KOPT-K1 (cell line): ENCODE data around the gene FAM204A.
A peak's percentile ranks its signal among the peaks of the same experiment; 100 is the strongest.

ENCODE experiments used
- H3K27ac ChIP-seq: fragments of 200-600 bp; sonication (generic); 2 replicates; pipeline ENCODE4 v1.5.1; 2016; ENCODE audit warnings: antibody characterized with exemption, mild to moderate bottlenecking, low read depth, low read length; ENCODE audit not compliant: poor library complexity, severe bottlenecking
- H3K36me3 ChIP-seq: fragments of 200-600 bp; sonication (generic); 2 replicates; pipeline ENCODE4 v1.5.1; 2017; ENCODE audit warnings: antibody characterized with exemption, mild to moderate bottlenecking, low read length, moderate library complexity; ENCODE audit not compliant: insufficient read depth
- H3K9me3 ChIP-seq: fragments of 200-600 bp; sonication (generic); 2 replicates; pipeline ENCODE4 v1.5.1; 2017; ENCODE audit warnings: antibody characterized with exemption, low read length, mild to moderate bottlenecking; ENCODE audit not compliant: insufficient read depth, poor library complexity, severe bottlenecking

Gene FAM204A

DNA sequence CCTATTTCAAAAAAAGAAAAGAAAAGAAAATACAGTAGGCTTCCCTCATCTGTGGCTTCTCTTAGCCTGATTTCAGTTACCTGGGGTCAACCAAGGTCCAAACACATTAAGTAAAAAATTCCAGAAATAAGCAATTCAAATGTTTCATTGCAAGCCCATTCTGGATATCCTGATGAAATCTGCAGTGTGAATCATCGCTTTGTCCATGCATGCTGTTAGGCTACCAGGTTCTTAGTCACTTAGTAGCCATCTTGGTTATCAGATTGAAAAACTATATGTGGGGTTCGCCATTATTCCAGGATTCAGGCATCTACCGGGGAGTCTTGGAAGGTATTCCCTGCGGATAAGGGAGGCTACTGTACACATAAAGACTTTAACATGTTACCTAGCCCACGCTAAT, 991 bp upstream of the FAM204A start:
- Histone ChIP-seq H3K27ac (no peak overlapping the region), H3K36me3 (peaks cover 5% of the 10 kb centered on the region; the same call in 1 of the 2 replicates), H3K9me3 (no peaks in the 10 kb centered on the region)

DNA sequence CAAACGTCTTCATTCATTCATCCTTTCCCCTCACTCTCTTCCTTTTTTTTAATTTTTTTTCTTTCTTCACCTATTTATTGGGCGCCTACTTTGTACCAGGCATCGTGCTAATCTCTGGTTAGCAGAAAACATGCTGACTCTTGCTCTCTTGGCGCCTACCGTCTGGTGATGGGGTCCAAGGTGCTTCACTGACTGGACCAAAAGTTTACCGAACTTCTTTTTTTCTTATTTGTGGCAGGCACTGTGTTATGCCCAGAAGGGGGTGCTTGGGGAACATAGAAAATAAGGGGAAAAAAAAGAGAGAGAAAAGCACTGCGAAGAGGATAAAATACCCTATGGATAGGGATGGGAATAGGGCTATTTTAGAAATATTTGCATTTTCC, 505 bp upstream of the FAM204A start:
- Histone ChIP-seq H3K27ac (peak overlapping the region; percentile 74), H3K36me3 (peaks cover 10% of the 10 kb centered on the region; the same call in 1 of the 2 replicates), H3K9me3 (no peaks in the 10 kb centered on the region)

DNA sequence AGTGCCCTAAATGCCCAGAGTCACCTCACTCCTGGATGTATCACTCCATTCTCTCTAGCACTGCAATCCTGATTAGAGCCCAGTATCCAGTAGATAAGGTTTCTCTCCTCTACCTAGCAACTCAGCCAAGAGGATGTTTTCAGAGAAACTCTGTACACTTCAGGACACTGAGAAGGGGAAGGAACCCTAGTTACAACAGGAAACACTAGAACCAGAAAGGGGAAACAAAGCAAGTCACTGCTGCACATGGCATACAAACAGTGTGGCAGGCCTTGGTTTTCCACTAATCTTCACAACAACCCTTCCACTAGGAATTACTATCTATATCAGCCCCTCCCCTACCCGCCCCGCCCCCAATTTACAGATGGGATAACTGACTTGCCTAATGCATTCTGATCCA, 1.6 kb downstream of the FAM204A start:
- Histone ChIP-seq H3K27ac (no peak overlapping the region), H3K36me3 (peaks cover 21% of the 10 kb centered on the region), H3K9me3 (no peaks in the 10 kb centered on the region)

DNA sequence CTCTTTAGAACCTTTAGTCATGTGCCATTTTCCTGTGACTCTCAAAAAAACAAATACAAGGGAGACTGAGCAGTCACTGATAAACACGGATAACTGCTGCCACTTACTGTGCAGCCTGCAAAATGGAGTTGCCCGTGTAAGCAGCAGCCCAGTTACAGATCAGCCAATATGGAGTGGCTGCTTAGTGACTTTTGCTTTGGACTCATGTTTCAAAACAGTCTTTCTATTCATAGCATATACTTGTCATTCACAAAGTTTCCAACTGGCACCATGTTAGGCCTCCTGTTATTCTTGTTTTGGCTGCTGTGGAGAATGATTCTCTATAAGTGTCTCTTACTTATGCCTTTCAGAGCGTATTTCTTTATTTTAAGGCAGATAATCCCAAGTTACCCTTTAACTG, 3.0 kb downstream of the FAM204A start:
- Histone ChIP-seq H3K36me3 (peaks cover 35% of the 10 kb centered on the region), H3K9me3 (no peaks in the 10 kb centered on the region), H3K27ac (no peak overlapping the region)

DNA sequence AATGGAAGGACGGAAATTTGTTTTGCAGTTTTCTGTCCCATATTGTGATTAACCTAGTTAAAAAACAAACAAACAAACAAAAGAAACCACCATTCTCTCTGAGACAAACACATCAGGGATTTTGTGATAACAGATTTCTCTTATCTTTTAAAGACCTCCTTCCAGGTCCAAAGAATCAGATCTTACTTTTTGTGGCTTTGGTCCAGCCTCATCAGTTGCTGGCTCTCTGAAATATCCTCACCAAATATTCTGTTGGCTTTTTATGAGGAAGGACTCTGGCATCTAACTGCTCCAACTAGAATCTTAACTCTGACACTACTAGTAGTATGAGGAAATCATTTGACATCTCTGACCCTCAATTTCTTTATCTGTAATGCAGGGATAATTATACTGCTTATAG, 4.8 kb downstream of the FAM204A start:
- Histone ChIP-seq H3K36me3 (peaks cover 52% of the 10 kb centered on the region), H3K27ac (no peak overlapping the region), H3K9me3 (no peaks in the 10 kb centered on the region)

DNA sequence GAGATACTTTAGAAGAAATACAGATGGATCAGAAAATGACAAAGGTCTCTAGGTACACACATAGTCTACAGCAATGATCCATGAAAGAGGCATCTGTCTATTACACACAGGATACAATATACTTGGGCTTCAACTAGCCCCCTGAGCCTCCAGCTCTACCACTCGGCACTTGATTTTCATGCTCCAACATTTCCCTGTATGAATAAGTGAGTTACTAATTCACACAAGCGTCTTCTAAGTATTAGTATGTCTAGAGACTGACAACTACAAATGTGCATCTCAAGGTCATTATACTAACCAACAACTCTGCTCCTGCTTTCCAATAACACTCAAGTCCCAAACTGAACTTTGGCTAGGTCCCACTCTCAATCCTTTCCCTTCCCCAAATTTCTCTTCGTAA, 8.3 kb downstream of the FAM204A start:
- no peak overlapping the region for H3K27ac ChIP-seq
- H3K9me3 ChIP-seq = no peaks in the 10 kb centered on the region
- peaks cover 76% of the 10 kb centered on the region for H3K36me3 ChIP-seq

DNA sequence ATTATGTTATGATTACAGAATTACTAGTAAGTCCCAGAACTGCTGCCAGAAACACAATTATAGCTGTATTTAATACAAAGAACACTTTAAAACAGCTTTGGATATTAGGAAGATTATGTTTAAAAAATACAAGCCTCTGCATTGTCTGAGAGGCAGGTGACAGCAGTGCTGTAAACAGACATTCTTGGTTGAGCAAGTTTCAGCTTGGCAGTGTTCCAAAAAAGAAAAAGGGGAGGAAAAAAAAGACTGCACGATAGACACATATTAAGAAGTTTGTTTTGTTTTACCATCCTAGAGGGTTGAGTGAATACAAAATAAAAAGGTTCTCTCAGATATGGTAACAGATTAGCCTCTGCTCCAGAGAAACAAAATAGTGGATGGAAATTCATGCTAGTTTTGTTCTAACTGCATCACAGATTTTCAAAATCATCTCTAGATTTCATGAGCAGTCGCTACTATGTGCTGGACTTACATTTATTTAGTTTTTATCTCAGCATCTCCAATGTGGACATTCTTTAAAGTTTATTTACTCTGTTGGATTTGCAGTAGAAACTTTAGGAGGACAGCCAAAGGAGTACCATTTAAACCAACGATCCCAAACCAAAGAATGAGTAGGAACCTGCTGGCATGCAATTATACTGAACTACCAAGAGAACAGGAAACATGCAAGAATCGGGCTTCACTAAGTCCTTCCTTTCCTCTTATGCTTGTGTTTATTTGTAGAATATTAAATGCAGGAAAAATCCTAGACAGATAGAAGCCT, 9.0 kb downstream of the FAM204A start:
- Histone ChIP-seq H3K36me3 (peaks cover 83% of the 10 kb centered on the region), H3K9me3 (no peaks in the 10 kb centered on the region), H3K27ac (no peak overlapping the region)

DNA sequence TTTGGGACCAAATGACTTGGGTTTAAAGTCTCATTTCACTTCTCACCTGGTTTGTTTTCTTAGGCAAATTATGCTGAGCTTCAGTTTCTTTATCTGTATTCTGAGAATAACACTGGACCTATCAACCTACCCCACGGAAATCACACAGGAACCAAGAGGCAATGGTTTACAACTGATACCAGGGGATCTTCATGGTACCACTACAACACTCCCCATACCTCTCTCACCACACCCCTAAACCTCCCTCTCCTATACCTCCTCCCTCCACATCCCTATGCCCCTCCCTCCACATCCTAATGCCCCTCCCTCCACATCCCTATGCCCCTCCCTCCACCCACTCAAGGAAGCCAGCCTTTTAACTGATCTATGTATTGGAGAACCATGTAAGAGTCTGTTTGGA, 9.9 kb downstream of the FAM204A start:
- peaks cover 86% of the 10 kb centered on the region for H3K36me3 ChIP-seq
- no peaks in the 10 kb centered on the region for H3K9me3 ChIP-seq
- no peak overlapping the region for H3K27ac ChIP-seq

DNA sequence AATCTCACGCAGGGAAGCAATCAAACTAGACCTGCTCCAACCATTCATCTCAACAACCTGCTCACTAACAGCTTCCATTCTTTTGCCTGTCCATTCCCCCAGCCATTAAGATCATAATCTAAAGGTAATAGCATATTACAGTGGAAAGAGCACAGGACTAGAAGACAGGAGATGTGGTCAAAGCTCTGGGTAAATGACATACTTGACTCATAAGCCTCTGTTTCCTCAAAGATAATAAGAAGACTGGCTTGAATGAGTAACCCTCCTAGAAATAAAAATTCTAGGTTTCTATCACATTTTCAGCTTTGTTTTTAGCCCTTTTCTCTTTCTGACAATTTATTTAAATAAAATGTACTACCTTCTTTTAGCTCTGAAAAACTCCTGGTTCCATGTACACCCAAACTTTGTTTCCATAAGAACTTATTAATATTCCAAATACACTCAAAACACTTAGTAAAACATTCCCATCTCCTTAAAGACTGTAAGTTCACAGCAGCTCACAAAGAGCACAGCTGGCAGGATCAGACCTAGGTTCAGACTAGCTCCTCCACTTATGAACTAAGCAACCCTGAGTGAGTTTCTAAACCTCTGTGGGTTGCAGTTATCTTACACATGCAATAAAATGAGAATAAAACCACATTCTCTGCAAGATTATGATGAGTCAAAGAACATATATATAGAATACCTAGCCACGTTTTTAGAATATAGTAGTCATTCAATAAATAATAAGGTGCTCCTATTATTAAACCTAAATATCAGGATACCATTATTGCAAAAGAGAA, 11.6 kb downstream of the FAM204A start:
- H3K9me3 ChIP-seq = no peaks in the 10 kb centered on the region
- no peak overlapping the region for H3K27ac ChIP-seq
- H3K36me3 ChIP-seq = peaks cover 91% of the 10 kb centered on the region

DNA sequence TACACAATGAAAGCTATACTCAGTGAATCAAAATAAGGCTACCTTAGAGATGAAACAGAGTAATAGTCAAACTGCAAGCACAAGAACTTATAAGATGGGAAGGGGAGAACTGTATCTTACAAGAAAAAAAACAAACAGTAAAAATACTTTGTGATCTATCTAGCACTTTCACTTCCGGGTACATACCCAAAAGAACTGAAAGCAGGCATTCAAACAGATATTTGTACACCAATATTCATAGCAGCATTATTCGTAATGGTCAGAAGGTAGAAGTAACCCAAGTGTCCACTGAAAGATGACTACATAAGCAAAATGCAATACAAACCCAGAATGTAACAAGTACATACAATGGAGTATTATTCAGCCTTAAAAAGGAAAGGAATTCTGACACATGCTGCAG, 18.0 kb downstream of the FAM204A start:
- Histone ChIP-seq H3K27ac (no peak overlapping the region), H3K36me3 (peaks cover 85% of the 10 kb centered on the region), H3K9me3 (no peaks in the 10 kb centered on the region)

DNA sequence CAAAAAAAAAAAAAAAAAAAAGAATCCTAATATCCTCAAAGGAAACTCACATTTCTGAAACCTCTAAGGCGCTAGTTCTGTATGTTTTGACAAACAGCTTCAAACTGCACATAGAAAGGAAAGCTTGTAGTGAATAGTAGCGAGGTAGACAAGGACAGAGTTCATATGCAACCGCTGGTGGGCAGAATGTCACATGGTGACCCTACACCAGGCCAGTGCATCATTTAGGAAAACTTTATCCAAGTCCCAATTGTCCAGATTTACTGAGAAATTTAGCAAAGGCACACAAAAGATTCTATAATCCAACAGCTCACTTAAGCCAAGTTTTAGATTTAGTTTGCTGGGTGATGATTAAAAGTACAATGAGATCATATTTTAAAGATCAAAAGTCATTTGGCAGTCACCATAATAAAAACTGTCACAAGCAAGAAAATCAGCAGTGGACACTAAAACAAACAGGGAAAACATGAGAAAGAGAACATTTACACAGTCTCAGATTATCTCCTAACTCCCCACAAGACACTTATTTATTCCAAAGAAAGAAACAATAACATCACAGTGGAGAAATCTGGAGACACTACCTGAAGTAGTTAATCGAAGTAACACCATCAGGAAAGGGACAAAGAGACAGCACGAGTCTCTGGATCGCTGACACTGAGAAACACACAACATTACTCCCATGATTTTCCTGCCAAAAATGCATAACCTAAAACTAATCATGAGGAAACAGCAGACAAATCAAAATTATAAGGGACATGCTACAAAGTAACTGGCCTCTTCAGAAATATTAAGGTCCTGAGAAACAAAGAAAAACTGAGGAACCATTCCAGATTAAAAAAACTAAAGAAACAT, 20.2 kb downstream of the FAM204A start:
- Histone ChIP-seq H3K27ac (no peak overlapping the region), H3K36me3 (peaks cover 71% of the 10 kb centered on the region), H3K9me3 (no peaks in the 10 kb centered on the region)

DNA sequence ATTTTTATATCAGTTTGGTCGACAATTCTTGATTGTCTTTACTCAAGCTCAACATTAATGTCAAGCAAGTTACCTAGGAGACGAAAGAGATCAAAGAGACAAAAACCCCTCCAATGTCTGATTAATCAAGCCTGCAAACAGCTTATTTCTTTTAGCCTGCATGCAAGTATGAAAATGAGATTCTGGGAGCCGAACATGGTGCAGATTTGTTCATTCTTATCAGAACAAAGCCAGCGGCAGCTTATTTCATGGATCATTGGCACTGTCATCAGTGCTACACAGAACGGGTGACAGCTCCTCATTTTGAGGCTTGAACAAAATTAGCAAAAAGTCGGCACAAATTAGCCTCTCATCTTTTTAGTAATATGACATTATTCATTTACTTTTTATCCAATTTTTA, 26.5 kb downstream of the FAM204A start:
- Histone ChIP-seq H3K27ac (no peak overlapping the region), H3K9me3 (no peaks in the 10 kb centered on the region), H3K36me3 (peaks cover 60% of the 10 kb centered on the region)

DNA sequence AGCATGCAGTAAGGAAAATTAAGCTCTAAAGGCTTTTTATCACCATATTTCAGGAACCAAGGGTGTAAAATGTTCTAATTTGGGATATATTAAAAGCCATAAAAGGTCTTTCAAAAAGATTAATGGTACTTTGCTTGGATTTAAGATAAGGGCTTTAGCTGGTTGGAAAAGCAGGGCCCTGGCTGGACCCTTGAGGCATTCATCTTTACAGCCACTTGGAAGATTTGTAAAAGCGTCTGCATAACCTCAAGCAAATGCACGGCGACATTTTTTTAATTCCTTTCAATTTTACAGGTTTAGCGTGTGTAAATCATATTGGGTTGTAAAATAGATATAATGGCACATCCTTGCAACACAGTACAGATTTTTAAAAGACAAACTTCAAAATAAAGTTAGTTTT, 27.2 kb downstream of the FAM204A start:
- Histone ChIP-seq H3K9me3 (no peaks in the 10 kb centered on the region), H3K36me3 (peaks cover 63% of the 10 kb centered on the region), H3K27ac (no peak overlapping the region)

DNA sequence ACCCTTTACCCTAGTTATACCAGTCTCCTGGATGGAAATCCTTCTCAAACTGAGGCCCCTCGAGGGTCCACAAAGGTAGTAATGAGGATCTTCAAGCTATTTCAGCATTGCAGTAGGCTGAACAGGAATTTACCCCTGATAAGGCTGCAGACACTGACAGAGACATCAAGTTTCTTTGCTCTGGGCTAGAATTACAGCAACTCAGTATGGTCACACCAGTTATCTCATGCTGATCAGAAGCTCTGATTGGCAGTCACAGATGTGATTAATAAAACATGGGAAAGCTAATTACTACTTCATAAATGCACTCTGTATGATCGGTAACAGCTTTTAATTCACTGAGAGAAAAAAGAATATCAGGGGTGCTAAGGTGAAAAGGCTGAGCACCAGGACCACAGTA, 30.6 kb downstream of the FAM204A start:
- Histone ChIP-seq H3K9me3 (no peaks in the 10 kb centered on the region), H3K27ac (no peak overlapping the region), H3K36me3 (peaks cover 83% of the 10 kb centered on the region)

DNA sequence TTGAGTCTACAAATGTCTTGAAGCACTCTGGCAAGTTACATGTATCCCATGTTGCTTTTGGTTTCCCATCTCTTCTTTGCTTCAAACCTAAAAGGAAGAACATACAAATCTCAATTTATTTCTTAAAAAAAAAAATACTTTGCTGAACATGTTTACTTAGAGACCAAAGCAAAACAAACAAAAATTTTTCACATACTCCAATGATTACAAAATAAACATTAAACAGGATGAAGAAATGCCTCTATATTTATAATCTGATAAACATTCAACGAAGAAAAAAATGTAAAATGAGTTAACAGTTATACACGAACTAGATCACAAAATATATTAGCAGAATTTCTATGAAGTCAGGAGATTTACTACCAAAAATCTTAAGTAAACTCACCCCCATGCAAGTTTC, 31.3 kb downstream of the FAM204A start:
- H3K9me3 ChIP-seq = no peaks in the 10 kb centered on the region
- peaks cover 86% of the 10 kb centered on the region for H3K36me3 ChIP-seq

More for the DNA sequence above, 31.3 kb downstream of the FAM204A start:
- H3K27ac ChIP-seq = no peak overlapping the region
